HepG2 (cell line): Measurements from ENCODE around the gene HSPA13. TPM values are rescaled to one million over a fixed set of nuclear protein-coding genes. Genes with fewer than 3 reads are reported as not detected.

Experiments used
- ARID2 ChIP-seq: sonication (generic); formaldehyde crosslinking; IDR thresholded peaks from 2 replicates; pipeline ENCODE4 v1.8.1; 2022; ENCODE audit warnings: mild to moderate bottlenecking, missing genetic modification reagents, borderline replicate concordance
- CEBPB ChIP-seq: IDR thresholded peaks from 2 replicates; pipeline ENCODE4 v1.6.1; 2011; ENCODE audit warnings: low read depth, low read length, improper control_type of control experiment, borderline replicate concordance
- EEA1 ChIP-seq: sonication (generic); formaldehyde crosslinking; IDR thresholded peaks from 2 replicates; pipeline ENCODE4 v1.5.1; 2020; ENCODE audit warnings: mild to moderate bottlenecking, missing genetic modification reagents, borderline replicate concordance
- EZH2 ChIP-seq: conservative IDR thresholded peaks from 2 replicates; pipeline ENCODE4 v1.6.1; 2012; ENCODE audit warnings: mild to moderate bottlenecking, low read depth, low read length, moderate library complexity
- HDAC6 ChIP-seq: fragments of 200-600 bp; sonication (generic); IDR thresholded peaks from 2 replicates; pipeline ENCODE4 v1.7.0; 2017; ENCODE audit warnings: mild to moderate bottlenecking, antibody characterized with exemption, low read length, low read depth
- MAFK ChIP-seq, 2 experiments: IDR thresholded peaks in 1 of 2; conservative IDR thresholded peaks in 1 of 2; 2 replicates each; pipeline ENCODE4 v1.6.1; 2011; ENCODE audit warnings: improper control_type of control experiment in 2 of 2, low read length in 2 of 2
- NFRKB ChIP-seq: fragments of 450-650 bp; IDR thresholded peaks from 2 replicates; pipeline ENCODE4 v1.6.1; 2017
- SAP130 ChIP-seq: IDR thresholded peaks from 2 replicates; pipeline ENCODE4 v1.6.1; 2016; ENCODE audit warnings: low read depth
- SIX1 ChIP-seq: sonication (generic); formaldehyde crosslinking; IDR thresholded peaks from 2 replicates; pipeline ENCODE4 v1.4.0; 2020; ENCODE audit warnings: missing genetic modification reagents, borderline replicate concordance
- SMAD1 ChIP-seq: sonication (generic); formaldehyde crosslinking; IDR thresholded peaks from 2 replicates; pipeline ENCODE4 v1.4.0; 2020; ENCODE audit warnings: missing genetic modification reagents, low read depth, mild to moderate bottlenecking, borderline replicate concordance
- ZBTB26 ChIP-seq: IDR thresholded peaks from 2 replicates; pipeline ENCODE4 v1.6.1; 2016; ENCODE audit warnings: missing compliant biosample characterization, missing genetic modification reagents, borderline replicate concordance
- ZC3H4 ChIP-seq: sonication (generic); formaldehyde crosslinking; IDR thresholded peaks from 2 replicates; pipeline ENCODE4 v1.4.0; 2020; ENCODE audit warnings: missing genetic modification reagents, borderline replicate concordance
- ZFY ChIP-seq: sonication (generic); formaldehyde crosslinking; IDR thresholded peaks from 2 replicates; pipeline ENCODE4 v1.4.0; 2020; ENCODE audit warnings: missing genetic modification reagents
- ZNF281 ChIP-seq: sonication (generic); formaldehyde crosslinking; IDR thresholded peaks from 2 replicates; pipeline ENCODE4 v1.4.0; 2020; ENCODE audit warnings: missing genetic modification reagents, borderline replicate concordance
- ZNF335 ChIP-seq: sonication (generic); formaldehyde crosslinking; IDR thresholded peaks from 2 replicates; pipeline ENCODE4 v1.4.0; 2020; ENCODE audit warnings: missing genetic modification reagents
- ZNF724P ChIP-seq: sonication (generic); formaldehyde crosslinking; IDR thresholded peaks from 2 replicates; pipeline ENCODE4 v1.8.0; 2022; ENCODE audit warnings: missing genetic modification reagents, borderline replicate concordance
- ZNF772 ChIP-seq: sonication (generic); formaldehyde crosslinking; IDR thresholded peaks from 2 replicates; pipeline ENCODE4 v1.5.0; 2020; ENCODE audit warnings: mild to moderate bottlenecking, missing genetic modification reagents
- ZNF816 ChIP-seq: sonication (generic); formaldehyde crosslinking; IDR thresholded peaks from 2 replicates; pipeline ENCODE4 v1.8.0; 2022; ENCODE audit warnings: missing genetic modification reagents, mild to moderate bottlenecking, borderline replicate concordance
- ZNF879 ChIP-seq: sonication (generic); formaldehyde crosslinking; IDR thresholded peaks from 2 replicates; pipeline ENCODE4 v1.8.1; 2023; ENCODE audit warnings: missing genetic modification reagents
- polyA plus RNA-seq, 8 experiments: library from polyadenylated mRNA; depleted of rRNA in 3 of 8; stranded (reverse) in 7 of 8; unstranded in 1 of 8; fragments of >200 nt; fragmentation: Illumina TruSeq in 4 of 8; extraction: Trizol in 4 of 8; gene quantifications; 2 replicates each; pipeline versions ENCODE4 v1.2.1 to v1.2.3, GENCODE V29; 2011 to 2016; ENCODE audit warnings: low read depth in 4 of 8, missing spikeins in 1 of 8, mixed read lengths in 1 of 8; ENCODE audit not compliant: insufficient read depth in 1 of 8
- total RNA-seq, 5 experiments: library from RNA; depleted of rRNA; stranded (reverse); fragments of >200 nt; fragmentation: Illumina TruSeq; extraction: Trizol; gene quantifications; 2 replicates each; pipeline ENCODE4 v1.2.3, GENCODE V29; 2016; ENCODE audit warnings: low read depth in 1 of 5
- TF ChIP-seq, protein P1 (sequence below): sonication (generic); formaldehyde crosslinking; conservative IDR thresholded peaks from 2 replicates; pipeline ENCODE4 v1.8.0; 2022; ENCODE audit warnings: mild to moderate bottlenecking, moderate library complexity, missing genetic modification reagents
- TF ChIP-seq, protein P2 (sequence below): sonication (generic); formaldehyde crosslinking; IDR thresholded peaks from 2 replicates; pipeline ENCODE4 v1.4.0; 2020; ENCODE audit warnings: missing genetic modification reagents, low read depth, mild to moderate bottlenecking, borderline replicate concordance
- TF ChIP-seq, protein P3 (sequence below): sonication (generic); formaldehyde crosslinking; IDR thresholded peaks from 2 replicates; pipeline ENCODE4 v1.8.1; 2022; ENCODE audit warnings: mild to moderate bottlenecking, missing genetic modification reagents

Gene HSPA13
- total and polyA plus RNA-seq, 2 of the 13 experiments (the other 11 are each of a cell fraction or from before 2014, with no cell fraction given) = 21.2 to 28.4 TPM

DNA sequence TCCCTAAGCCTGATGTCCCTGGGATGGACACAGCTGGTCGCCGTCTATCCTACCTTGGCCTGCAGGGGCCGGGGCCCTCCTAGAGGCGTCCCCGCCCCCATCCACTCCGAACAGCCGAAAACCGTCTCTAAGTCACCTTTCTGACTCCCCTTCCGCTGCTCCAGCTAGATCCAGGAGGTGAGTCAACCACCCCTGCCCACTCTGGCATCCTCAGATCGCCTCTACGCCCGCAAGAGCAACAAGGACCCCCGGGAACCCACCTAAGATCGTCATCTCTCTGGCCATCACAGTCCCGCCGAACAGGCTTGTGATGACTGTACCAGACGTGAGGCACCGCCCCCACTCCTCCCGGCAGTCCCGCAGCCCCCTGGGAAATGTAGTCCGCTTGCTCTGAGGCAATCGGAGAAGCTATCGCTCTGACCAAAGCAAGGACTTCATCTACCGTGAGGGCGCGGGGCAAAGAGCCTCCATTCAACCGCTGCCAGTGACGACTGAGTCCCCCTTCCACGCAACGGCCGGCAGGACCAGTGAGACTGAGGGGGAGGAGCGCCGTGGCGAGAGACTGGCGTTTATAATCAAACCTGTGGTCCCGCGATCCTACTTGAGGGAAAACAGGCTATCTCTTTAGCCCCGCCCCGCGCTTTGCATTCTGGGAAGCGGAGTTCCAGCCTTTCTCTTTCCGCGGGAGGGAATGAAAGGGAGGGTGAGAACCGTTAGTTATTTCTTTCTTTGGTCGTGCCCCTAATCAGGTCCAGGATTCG is at the start of gene HSPA13 (continued):
- TF ChIP-seq, protein P1, sequence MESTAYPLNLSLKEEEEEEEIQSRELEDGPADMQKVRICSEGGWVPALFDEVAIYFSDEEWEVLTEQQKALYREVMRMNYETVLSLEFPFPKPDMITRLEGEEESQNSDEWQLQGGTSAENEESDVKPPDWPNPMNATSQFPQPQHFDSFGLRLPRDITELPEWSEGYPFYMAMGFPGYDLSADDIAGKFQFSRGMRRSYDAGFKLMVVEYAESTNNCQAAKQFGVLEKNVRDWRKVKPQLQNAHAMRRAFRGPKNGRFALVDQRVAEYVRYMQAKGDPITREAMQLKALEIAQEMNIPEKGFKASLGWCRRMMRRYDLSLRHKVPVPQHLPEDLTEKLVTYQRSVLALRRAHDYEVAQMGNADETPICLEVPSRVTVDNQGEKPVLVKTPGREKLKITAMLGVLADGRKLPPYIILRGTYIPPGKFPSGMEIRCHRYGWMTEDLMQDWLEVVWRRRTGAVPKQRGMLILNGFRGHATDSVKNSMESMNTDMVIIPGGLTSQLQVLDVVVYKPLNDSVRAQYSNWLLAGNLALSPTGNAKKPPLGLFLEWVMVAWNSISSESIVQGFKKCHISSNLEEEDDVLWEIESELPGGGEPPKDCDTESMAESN (CRISPR knock-in tag) = no peak
- no peak for TF ChIP-seq ZC3H4 (CRISPR knock-in tag)
- TF ChIP-seq MAFK (conservative IDR thresholded peaks at IDR 0.05 in 1 of 2, IDR thresholded peaks at IDR 0.05 in 1 of 2; ENCODE audit: low read length in 2 of 2) = no peak
- peak; percentile 86 for TF ChIP-seq ZNF281 (CRISPR knock-in tag)
- TF ChIP-seq ZNF816 (CRISPR knock-in tag) = no peak
- TF ChIP-seq, protein P2, sequence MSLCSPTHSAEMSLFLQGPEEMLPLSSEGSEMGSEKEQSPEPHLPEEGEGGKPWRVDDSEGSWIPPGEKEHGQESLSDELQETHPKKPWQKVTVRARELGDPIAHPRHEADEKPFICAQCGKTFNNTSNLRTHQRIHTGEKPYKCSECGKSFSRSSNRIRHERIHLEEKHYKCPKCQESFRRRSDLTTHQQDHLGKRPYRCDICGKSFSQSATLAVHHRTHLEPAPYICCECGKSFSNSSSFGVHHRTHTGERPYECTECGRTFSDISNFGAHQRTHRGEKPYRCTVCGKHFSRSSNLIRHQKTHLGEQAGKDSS (CRISPR knock-in tag) = no peak
- no peak for TF ChIP-seq ZNF724P
- TF ChIP-seq ZNF772 (CRISPR knock-in tag) = peak; percentile 25; the same call in 1 of the 2 replicates
- TF ChIP-seq CEBPB = peak; percentile 43; the same call in 1 of the 2 replicates
- TF ChIP-seq ZNF335 (CRISPR knock-in tag) = no peak
- no peak for TF ChIP-seq ARID2 (CRISPR knock-in tag)
- TF ChIP-seq SAP130 = peak; percentile 80; the same call in 1 of the 2 replicates
- no peak for TF ChIP-seq SIX1 (CRISPR knock-in tag)
- TF ChIP-seq SMAD1 (CRISPR knock-in tag) = no peak
- TF ChIP-seq ZNF879 (CRISPR knock-in tag) = no peak
- peak; percentile 75 for TF ChIP-seq ZFY
- TF ChIP-seq ZBTB26 (CRISPR knock-in tag) = no peak
- TF ChIP-seq, protein P3, sequence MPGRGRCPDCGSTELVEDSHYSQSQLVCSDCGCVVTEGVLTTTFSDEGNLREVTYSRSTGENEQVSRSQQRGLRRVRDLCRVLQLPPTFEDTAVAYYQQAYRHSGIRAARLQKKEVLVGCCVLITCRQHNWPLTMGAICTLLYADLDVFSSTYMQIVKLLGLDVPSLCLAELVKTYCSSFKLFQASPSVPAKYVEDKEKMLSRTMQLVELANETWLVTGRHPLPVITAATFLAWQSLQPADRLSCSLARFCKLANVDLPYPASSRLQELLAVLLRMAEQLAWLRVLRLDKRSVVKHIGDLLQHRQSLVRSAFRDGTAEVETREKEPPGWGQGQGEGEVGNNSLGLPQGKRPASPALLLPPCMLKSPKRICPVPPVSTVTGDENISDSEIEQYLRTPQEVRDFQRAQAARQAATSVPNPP (CRISPR knock-in tag) = no peak
- TF ChIP-seq HDAC6 = no peak
- no peak for TF ChIP-seq NFRKB
- TF ChIP-seq EEA1 (CRISPR knock-in tag) = no peak
- no peak for TF ChIP-seq EZH2
